SK-N-SH treated with all-trans-retinoic acid at 6 μM for 48 hours (cell line): Measurements from ENCODE around the gene ZC2HC1B.

Experiments used
- ARNTL ChIP-seq: fragments of 450-650 bp; formaldehyde crosslinking; IDR thresholded peaks from 2 replicates; pipeline ENCODE4 v1.5.0; 2020; ENCODE audit warnings: low read depth, mild to moderate bottlenecking, moderate library complexity, borderline replicate concordance
- CREB5 ChIP-seq: fragments of 250-450 bp; sonication (Bioruptor Pico); IDR thresholded peaks from 2 replicates; pipeline ENCODE4 v1.5.1; 2020; ENCODE audit warnings: low read depth, mild to moderate bottlenecking, moderate library complexity
- CSDC2 ChIP-seq: fragments of 250-450 bp; sonication (Bioruptor Pico); IDR thresholded peaks from 2 replicates; pipeline ENCODE4 v1.5.0; 2020; ENCODE audit warnings: mild to moderate bottlenecking, moderate library complexity
- ESRRG ChIP-seq: fragments of 250-450 bp; sonication (Bioruptor Pico); IDR thresholded peaks from 2 replicates; pipeline ENCODE4 v1.6.1; 2021; ENCODE audit warnings: mild to moderate bottlenecking
- GLIS3 ChIP-seq: fragments of 250-450 bp; sonication (Bioruptor Pico); IDR thresholded peaks from 2 replicates; pipeline ENCODE4 v1.5.0; 2020; ENCODE audit warnings: mild to moderate bottlenecking, moderate library complexity
- POU6F1 ChIP-seq: fragments of 250-450 bp; sonication (Bioruptor Pico); IDR thresholded peaks from 2 replicates; pipeline ENCODE4 v1.8.0; 2021; ENCODE audit warnings: low read depth, mild to moderate bottlenecking, moderate library complexity, borderline replicate concordance
- SNAI2 ChIP-seq: fragments of 250-450 bp; sonication (Bioruptor Pico); IDR thresholded peaks from 2 replicates; pipeline ENCODE4 v1.5.0; 2020; ENCODE audit warnings: mild to moderate bottlenecking, moderate library complexity
- TCF4 ChIP-seq: fragments of 250-450 bp; sonication (Bioruptor Pico); IDR thresholded peaks from 2 replicates; pipeline ENCODE4 v1.8.0; 2021; ENCODE audit warnings: mild to moderate bottlenecking, moderate library complexity, borderline replicate concordance
- TOX ChIP-seq: fragments of 250-450 bp; sonication (Bioruptor Pico); IDR thresholded peaks from 2 replicates; pipeline ENCODE4 v1.8.0; 2021; ENCODE audit warnings: mild to moderate bottlenecking, moderate library complexity, borderline replicate concordance
- ZFP3 ChIP-seq: fragments of 250-450 bp; sonication (Bioruptor Pico); IDR thresholded peaks from 2 replicates; pipeline ENCODE4 v1.5.0; 2020; ENCODE audit warnings: mild to moderate bottlenecking, moderate library complexity
- ZFP30 ChIP-seq: fragments of 450-650 bp; formaldehyde crosslinking; IDR thresholded peaks from 2 replicates; pipeline ENCODE4 v1.5.0; 2022; ENCODE audit warnings: mild to moderate bottlenecking, moderate library complexity
- ZNF70 ChIP-seq: fragments of 450-650 bp; formaldehyde crosslinking; IDR thresholded peaks from 2 replicates; pipeline ENCODE4 v1.5.0; 2020; ENCODE audit warnings: mild to moderate bottlenecking, moderate library complexity
- ZNF8 ChIP-seq: fragments of 450-650 bp; formaldehyde crosslinking; IDR thresholded peaks from 2 replicates; pipeline ENCODE4 v1.5.0; 2020; ENCODE audit warnings: mild to moderate bottlenecking, moderate library complexity
- TF ChIP-seq, protein P1 (sequence below): fragments of 250-450 bp; sonication (Bioruptor Pico); IDR thresholded peaks from 2 replicates; pipeline ENCODE4 v1.8.0; 2020; ENCODE audit warnings: mild to moderate bottlenecking, moderate library complexity, borderline replicate concordance

DNA sequence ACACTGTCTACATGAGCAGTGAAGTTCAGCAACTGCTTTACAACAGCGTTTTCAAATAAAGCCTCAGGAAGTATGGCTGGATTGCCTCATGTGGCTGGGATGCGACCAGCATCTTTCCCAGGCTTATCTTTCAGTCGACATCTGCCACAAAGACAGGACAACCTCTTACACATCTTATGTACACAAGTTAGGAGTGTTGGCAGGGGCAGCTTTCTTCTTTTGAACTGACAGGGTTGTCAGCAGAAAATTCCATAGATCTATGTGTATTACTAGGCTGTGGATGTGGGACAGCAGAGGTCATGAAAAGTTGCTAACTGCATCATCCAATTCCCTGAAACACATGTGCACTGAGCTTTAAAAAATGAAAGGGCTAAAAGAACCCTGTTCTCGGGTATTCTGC, 95.7 kb downstream of the ZC2HC1B start:
- no peak for TF ChIP-seq TOX (CRISPR knock-in tag)
- TF ChIP-seq, protein P1, sequence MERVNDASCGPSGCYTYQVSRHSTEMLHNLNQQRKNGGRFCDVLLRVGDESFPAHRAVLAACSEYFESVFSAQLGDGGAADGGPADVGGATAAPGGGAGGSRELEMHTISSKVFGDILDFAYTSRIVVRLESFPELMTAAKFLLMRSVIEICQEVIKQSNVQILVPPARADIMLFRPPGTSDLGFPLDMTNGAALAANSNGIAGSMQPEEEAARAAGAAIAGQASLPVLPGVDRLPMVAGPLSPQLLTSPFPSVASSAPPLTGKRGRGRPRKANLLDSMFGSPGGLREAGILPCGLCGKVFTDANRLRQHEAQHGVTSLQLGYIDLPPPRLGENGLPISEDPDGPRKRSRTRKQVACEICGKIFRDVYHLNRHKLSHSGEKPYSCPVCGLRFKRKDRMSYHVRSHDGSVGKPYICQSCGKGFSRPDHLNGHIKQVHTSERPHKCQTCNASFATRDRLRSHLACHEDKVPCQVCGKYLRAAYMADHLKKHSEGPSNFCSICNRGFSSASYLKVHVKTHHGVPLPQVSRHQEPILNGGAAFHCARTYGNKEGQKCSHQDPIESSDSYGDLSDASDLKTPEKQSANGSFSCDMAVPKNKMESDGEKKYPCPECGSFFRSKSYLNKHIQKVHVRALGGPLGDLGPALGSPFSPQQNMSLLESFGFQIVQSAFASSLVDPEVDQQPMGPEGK: no peak
- TF ChIP-seq POU6F1 (CRISPR knock-in tag): no peak
- no peak for TF ChIP-seq ARNTL (CRISPR knock-in tag)
- no peak for TF ChIP-seq CREB5 (CRISPR knock-in tag)
- no peak for TF ChIP-seq SNAI2 (CRISPR knock-in tag)
- no peak for TF ChIP-seq ZFP30 (CRISPR knock-in tag)
- no peak for TF ChIP-seq ESRRG (CRISPR knock-in tag)
- no peak for TF ChIP-seq GLIS3 (CRISPR knock-in tag)
- no peak for TF ChIP-seq TCF4 (CRISPR knock-in tag)
- no peak for TF ChIP-seq ZFP3 (CRISPR knock-in tag)
- no peak for TF ChIP-seq CSDC2 (CRISPR knock-in tag)
- no peak for TF ChIP-seq ZNF8 (CRISPR knock-in tag)
- TF ChIP-seq ZNF70: no peak
